B cell (primary cell): ENCODE results near the gene AMMECR1. TPM values are rescaled to one million over a fixed set of nuclear protein-coding genes. Genes with fewer than 3 reads are reported as not detected.

Source experiments
- ATAC-seq: fragments of 200-7000 bp; cut with Tn5 transposase; one replicate; pipeline ENCODE4 v1.10.0; 2021; ENCODE audit warnings: low read depth, mild to moderate bottlenecking, moderate number of reproducible peaks, moderate library complexity
- CTCF ChIA-PET: fragments of 350-600 bp; sonication (Branson Sonifier 250); formaldehyde crosslinking; loops from one replicate; lab custom pipeline; 2021; ENCODE audit warnings: antibody characterized with exemption, inconsistent platforms; lab: Charles Lee
- POLR2A ChIA-PET: fragments of 350-600 bp; sonication (Branson Sonifier 250); formaldehyde crosslinking; loops from one replicate; lab custom pipeline; 2021; ENCODE audit warnings: antibody characterized with exemption; lab: Charles Lee
- DNase-seq: peaks from one replicate; pipeline ENCODE4 v3.0.0; 2013
- H2AFZ ChIP-seq: 2 replicates; pipeline ENCODE4 v1.6.1; 2012; ENCODE audit warnings: mild to moderate bottlenecking, low read depth, low read length; ENCODE audit not compliant: insufficient read depth, poor library complexity, severe bottlenecking
- H3K27ac ChIP-seq, 2 donors: 1 replicate in 1 of 2; 2 replicates in 1 of 2; pipeline ENCODE4 v1.5.1; 2012 to 2013; ENCODE audit warnings: low read length in 2 of 2, mild to moderate bottlenecking in 2 of 2, moderate library complexity in 1 of 2
- H3K27me3 ChIP-seq, 4 experiments: fragments of 200-600 bp in 1 of 4; sonication (generic) in 1 of 4; replicated peaks in 1 of 4; 1 replicate in 2 of 4; 2 replicates in 2 of 4; pipeline versions ENCODE4 v1.6.1 to v1.7.0; 2013 to 2016; ENCODE audit warnings: low read length in 3 of 4, mild to moderate bottlenecking in 2 of 4, mixed read lengths in 1 of 4, moderate library complexity in 1 of 4; ENCODE audit not compliant: insufficient read depth in 4 of 4, control insufficient read depth in 3 of 4; ENCODE audit errors: control extremely low read depth in 1 of 4
- H3K36me3 ChIP-seq, 2 experiments: replicated peaks in 1 of 2; 1 replicate in 1 of 2; 2 replicates in 1 of 2; pipeline versions ENCODE4 v1.6.1 to v1.7.1; 2013; ENCODE audit warnings: low read length in 1 of 2; ENCODE audit not compliant: insufficient read depth in 2 of 2, control insufficient read depth in 1 of 2; ENCODE audit errors: control extremely low read depth in 1 of 2, extremely low read depth in 1 of 2
- H3K4me1 ChIP-seq, 2 donors: fragments of 200-600 bp in 1 of 2; sonication (generic) in 1 of 2; 1 replicate in 1 of 2; 2 replicates in 1 of 2; pipeline versions ENCODE4 v1.5.1 to v1.6.1; 2013 to 2017; ENCODE audit warnings: low read length in 2 of 2; ENCODE audit not compliant: control insufficient read depth in 2 of 2, insufficient read depth in 2 of 2
- H3K4me2 ChIP-seq: replicated peaks from 2 replicates; pipeline ENCODE3; 2012; ENCODE audit warnings: mild to moderate bottlenecking, low read depth, low read length; ENCODE audit not compliant: poor library complexity, severe bottlenecking
- H3K4me3 ChIP-seq, 5 experiments: fragments of 200-600 bp in 1 of 5; sonication (generic) in 1 of 5; 1 replicate in 3 of 5; 2 replicates in 2 of 5; pipeline versions ENCODE4 v1.5.1 to v1.7.0; 2011 to 2016; ENCODE audit warnings: low read length in 4 of 5, mild to moderate bottlenecking in 4 of 5, low read depth in 2 of 5, control low read depth in 1 of 5, moderate library complexity in 1 of 5; ENCODE audit not compliant: insufficient read depth in 1 of 5; ENCODE audit errors: control extremely low read depth in 1 of 5, extremely low read depth in 1 of 5
- H3K79me2 ChIP-seq: fragments of 200-600 bp; sonication (generic); one replicate; pipeline ENCODE4 v1.6.0; 2016; ENCODE audit warnings: low read length; ENCODE audit not compliant: control insufficient read depth, insufficient read depth
- H3K9ac ChIP-seq: fragments of 200-600 bp; sonication (generic); 2 replicates; pipeline ENCODE4 v1.6.1; 2017; ENCODE audit warnings: mild to moderate bottlenecking, low read length, moderate library complexity
- H3K9me3 ChIP-seq, 3 donors: one replicate each; pipeline versions ENCODE4 v1.6.1 to v1.7.1; 2013; ENCODE audit warnings: low read length in 2 of 3; ENCODE audit not compliant: control insufficient read depth in 2 of 3, insufficient read depth in 1 of 3; ENCODE audit errors: control extremely low read depth in 1 of 3
- H4K20me1 ChIP-seq: 2 replicates; pipeline ENCODE4 v1.6.0; 2012; ENCODE audit warnings: mild to moderate bottlenecking, low read length; ENCODE audit not compliant: insufficient read depth, control insufficient read depth, poor library complexity, severe bottlenecking
- H3K27ac Mint-ChIP-seq: one replicate; pipeline ENCODE4 v1.8.0; 2021; ENCODE audit warnings: mixed read lengths
- H3K27me3 Mint-ChIP-seq: one replicate; pipeline ENCODE4 v1.8.0; 2021; ENCODE audit warnings: mixed read lengths
- H3K4me1 Mint-ChIP-seq: one replicate; pipeline ENCODE4 v1.8.0; 2021; ENCODE audit warnings: mixed read lengths
- H3K4me3 Mint-ChIP-seq: one replicate; pipeline ENCODE4 v1.8.0; 2021; ENCODE audit warnings: mixed read lengths
- H3K9me3 Mint-ChIP-seq: one replicate; pipeline ENCODE4 v1.8.0; 2022; ENCODE audit warnings: mixed read lengths; ENCODE audit not compliant: insufficient read depth
- EZH2 ChIP-seq: IDR thresholded peaks from 2 replicates; pipeline ENCODE4 v1.6.1; 2012; ENCODE audit warnings: borderline replicate concordance, low read depth, mild to moderate bottlenecking, moderate library complexity, low read length; ENCODE audit not compliant: insufficient read depth, poor library complexity, severe bottlenecking
- WGBS: methylation state at CpG from one replicate; pipeline ENCODE4 v1.1.5; 2013; ENCODE audit warnings: missing lambda C conversion rate; ENCODE audit not compliant: insufficient coverage; 5-methylcytosine and 5-hydroxymethylcytosine counted together
- intact Hi-C: fragments of 100-400 bp; cut with micrococcal nuclease; formaldehyde crosslinking; loops from one replicate; pipeline ENCODE4 v1.10.0; 2022
- polyA plus RNA-seq: library from polyadenylated mRNA; depleted of rRNA; stranded (reverse); fragments of >200 nt; gene quantifications from 2 replicates; pipeline ENCODE4 v1.2.3, GENCODE V29; 2012
- total RNA-seq, 2 donors: library from RNA; stranded (reverse); fragments of 120-200 nt in 1 of 2; gene quantifications; 1 replicate in 1 of 2; 2 replicates in 1 of 2; pipeline versions ENCODE4 v1.2.3 to v1.2.4, GENCODE V29; 2013 to 2022
- TF ChIP-seq, protein P1 (sequence below): fragments of 200-600 bp; IDR thresholded peaks from one replicate; pipeline ENCODE4 v1.8.0; 2022; ENCODE audit warnings: antibody characterized with exemption, mild to moderate bottlenecking

Gene AMMECR1
- total and polyA plus RNA-seq, 2 donors (not counting 1 experiment from before 2014, with no cell fraction given), result 5.7 to 12.7 TPM

DNA sequence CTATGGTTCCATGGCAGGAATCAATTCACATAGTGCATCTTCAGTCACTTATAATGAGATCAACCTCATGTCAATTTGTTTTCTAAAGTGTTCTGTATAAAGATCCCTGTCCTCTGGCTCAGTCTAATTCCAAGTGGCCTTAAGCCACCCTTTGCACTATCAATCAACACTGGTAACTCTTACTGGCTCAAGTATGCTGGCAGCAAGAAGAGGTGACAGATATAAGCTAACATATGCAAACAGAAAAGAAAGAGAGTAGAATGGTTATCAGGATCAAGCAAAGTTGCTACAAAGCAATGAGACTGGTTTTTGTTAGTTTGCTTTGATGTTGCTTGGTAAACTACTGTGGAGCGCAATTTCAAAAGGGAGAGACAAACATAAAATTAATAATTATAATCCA is 67.0 kb downstream of the AMMECR1 start:
- H3K27ac Mint-ChIP-seq, result no peak overlapping the region
- H3K4me3 Mint-ChIP-seq, result no peak overlapping the region
- no CpG with 5 or more reads among the region's 1 CpG for WGBS
- no peaks in the 10 kb centered on the region for H4K20me1 ChIP-seq
- no peaks in the 10 kb centered on the region for H3K9me3 Mint-ChIP-seq
- DNase-seq (no peak), ATAC-seq (no peak)
- peaks cover 27% of the 10 kb centered on the region for H3K4me1 Mint-ChIP-seq
- H3K36me3 ChIP-seq, result no peaks in the 10 kb centered on the region
- no peak overlapping the region for H3K4me2 ChIP-seq
- no peak overlapping the region for H3K4me3 ChIP-seq
- CTCF ChIA-PET, result no interaction called here
- H3K9me3 ChIP-seq, result no peaks in the 10 kb centered on the region
- no peaks in the 10 kb centered on the region for H3K27me3 ChIP-seq
- no peak overlapping the region for H3K27ac ChIP-seq
- no peaks in the 10 kb centered on the region for H3K27me3 Mint-ChIP-seq
- POLR2A ChIA-PET, result no interaction called here
- no peak overlapping the region for H2AFZ ChIP-seq
- no peak for TF ChIP-seq EZH2
- TF ChIP-seq, protein P1, sequence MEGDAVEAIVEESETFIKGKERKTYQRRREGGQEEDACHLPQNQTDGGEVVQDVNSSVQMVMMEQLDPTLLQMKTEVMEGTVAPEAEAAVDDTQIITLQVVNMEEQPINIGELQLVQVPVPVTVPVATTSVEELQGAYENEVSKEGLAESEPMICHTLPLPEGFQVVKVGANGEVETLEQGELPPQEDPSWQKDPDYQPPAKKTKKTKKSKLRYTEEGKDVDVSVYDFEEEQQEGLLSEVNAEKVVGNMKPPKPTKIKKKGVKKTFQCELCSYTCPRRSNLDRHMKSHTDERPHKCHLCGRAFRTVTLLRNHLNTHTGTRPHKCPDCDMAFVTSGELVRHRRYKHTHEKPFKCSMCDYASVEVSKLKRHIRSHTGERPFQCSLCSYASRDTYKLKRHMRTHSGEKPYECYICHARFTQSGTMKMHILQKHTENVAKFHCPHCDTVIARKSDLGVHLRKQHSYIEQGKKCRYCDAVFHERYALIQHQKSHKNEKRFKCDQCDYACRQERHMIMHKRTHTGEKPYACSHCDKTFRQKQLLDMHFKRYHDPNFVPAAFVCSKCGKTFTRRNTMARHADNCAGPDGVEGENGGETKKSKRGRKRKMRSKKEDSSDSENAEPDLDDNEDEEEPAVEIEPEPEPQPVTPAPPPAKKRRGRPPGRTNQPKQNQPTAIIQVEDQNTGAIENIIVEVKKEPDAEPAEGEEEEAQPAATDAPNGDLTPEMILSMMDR, result no peak
- H3K79me2 ChIP-seq, result no peaks in the 10 kb centered on the region
- H3K4me1 ChIP-seq, result no peaks in the 10 kb centered on the region
- intact Hi-C loops, result no loop called here
- H3K9ac ChIP-seq, result no peak overlapping the region

DNA sequence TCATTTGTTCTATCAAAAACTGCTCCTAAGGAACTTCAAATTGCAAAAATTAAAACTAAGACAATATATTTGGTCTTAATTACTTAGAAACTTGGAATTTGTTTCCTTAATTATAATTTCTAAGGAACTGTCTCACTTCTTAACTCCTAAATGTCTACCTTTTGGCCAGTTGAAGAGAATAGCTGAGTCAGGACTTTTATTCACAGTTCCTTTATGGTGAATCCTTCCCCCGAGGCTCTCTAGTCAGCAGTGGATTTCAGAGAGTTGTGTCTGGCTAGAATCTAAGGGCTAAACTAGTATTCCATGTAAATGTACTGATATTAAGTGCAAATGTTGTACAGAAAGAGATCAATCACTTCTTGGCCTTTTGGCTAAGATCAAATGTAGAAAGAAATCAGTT is 69.3 kb downstream of the AMMECR1 start:
- Histone ChIP-seq H3K9me3 (no peaks in the 10 kb centered on the region), H3K79me2 (no peaks in the 10 kb centered on the region), H3K4me1 (no peaks in the 10 kb centered on the region), H3K9ac (no peak overlapping the region), H2AFZ (no peak overlapping the region), H3K27ac (no peak overlapping the region), H3K27me3 (no peaks in the 10 kb centered on the region), H3K4me2 (no peak overlapping the region), H3K36me3 (no peaks in the 10 kb centered on the region), H4K20me1 (no peaks in the 10 kb centered on the region), H3K4me3 (no peak overlapping the region)
- intact Hi-C loops, result no loop called here
- ChIA-PET POLR2A (no interaction called here), CTCF (no interaction called here)
- no peaks in the 10 kb centered on the region for H3K9me3 Mint-ChIP-seq
- no peak overlapping the region for H3K4me3 Mint-ChIP-seq
- no peaks in the 10 kb centered on the region for H3K27me3 Mint-ChIP-seq
- H3K4me1 Mint-ChIP-seq, result peaks cover 26% of the 10 kb centered on the region
- H3K27ac Mint-ChIP-seq, result no peak overlapping the region
- no peak for TF ChIP-seq EZH2
- TF ChIP-seq, protein P1, result no peak
- WGBS, result no CpG with 5 or more reads among the region's 1 CpG
- ATAC-seq (no peak), DNase-seq (no peak)
